ENCODE results near the gene SPSB1.

DNA sequence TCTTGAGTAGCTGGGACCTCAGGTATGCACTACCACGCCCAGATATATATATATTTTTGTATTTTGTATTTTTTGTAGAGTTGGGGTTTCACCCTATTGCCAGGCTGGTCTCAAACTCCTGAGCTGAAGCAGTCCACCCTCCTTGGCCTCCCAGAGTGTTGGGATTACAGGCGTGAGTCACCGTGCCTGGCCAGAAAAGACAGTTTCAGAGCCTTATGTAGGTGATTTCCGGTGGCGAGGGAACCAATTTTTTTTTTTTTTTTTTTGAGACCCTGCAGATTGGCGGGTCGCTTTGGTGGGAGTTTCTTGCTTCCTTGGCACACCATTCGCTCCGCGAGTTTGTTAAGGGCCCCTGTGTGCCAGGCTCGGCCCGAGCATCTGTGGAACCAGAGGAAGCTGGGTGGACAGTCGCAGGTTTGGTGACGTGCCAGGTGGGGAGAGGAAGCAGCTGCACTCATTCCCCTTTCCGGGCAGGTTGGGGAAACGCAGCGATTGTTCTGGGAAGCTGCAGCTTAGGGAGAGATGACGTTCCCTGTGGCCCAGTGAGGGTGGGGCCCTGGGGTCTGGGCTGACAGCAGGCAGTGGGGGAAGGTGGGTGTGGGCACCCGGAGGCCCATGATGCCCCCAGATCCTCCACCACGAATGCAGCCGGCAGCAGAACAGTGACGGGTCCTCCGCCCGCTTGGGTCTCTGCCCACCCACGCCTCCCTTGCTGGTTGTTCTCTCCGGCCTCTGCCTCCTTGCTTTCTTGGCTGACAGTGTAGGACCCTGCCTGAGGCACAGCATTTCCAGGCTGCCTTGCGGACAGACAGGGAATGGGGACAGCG lies 25.1 kb downstream of the SPSB1 start:
- TF ChIP-seq CTCF (IDR thresholded peaks at IDR 0.05) (no peak), POLR2AphosphoS5 (IDR thresholded peaks at IDR 0.05) (peak; percentile 56 to 64 (median 57)), POLR2A (IDR thresholded peaks at IDR 0.05) (no peak), EP300 (IDR thresholded peaks at IDR 0.05; ENCODE audit: low read depth) (peak; percentile 75)
